ENCODE results near the gene PTCD2. TPM values are rescaled to one million over a fixed set of nuclear protein-coding genes. Genes with fewer than 3 reads are reported as not detected.

The PTCD2 gene
- total RNA-seq, 2 donors from 2014 or later = 2.6 to 3.9 TPM

DNA sequence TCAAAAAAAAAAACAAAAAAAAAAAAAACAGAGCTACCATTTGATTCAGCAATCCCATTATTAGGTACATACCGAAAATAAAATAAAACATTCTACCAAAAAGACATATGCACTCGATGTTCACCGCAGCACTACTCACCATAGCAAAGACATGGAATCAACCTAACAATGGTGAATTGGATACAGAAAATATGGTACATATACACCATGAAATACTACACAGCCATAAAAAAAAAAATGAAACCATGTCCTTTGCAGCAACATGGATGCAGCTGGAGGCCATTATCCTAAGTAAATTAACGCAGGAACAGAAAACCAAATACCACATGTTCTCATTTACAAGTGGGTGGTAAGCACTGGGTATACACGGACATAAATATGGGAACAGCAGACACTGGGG is 21.5 kb upstream of the PTCD2 start:
- no peaks in the 10 kb centered on the region for H3K4me1 ChIP-seq
- intact Hi-C loops (cut with DNase I) = no loop called here
- no peak overlapping the region for H3K4me3 ChIP-seq
- no peak overlapping the region for H3K27ac ChIP-seq
- no peaks in the 10 kb centered on the region for H3K9me3 ChIP-seq
- TF ChIP-seq POLR2A (IDR thresholded peaks at IDR 0.05) = no peak
- ATAC-seq (no peak), DNase-seq (no peak)
- WGBS, 2 donors = 96 to 97% methylated on average over 5 of the region's 5 CpGs
- H3K36me3 ChIP-seq (replicated peaks in 1 of 2; ENCODE audit: insufficient read depth in 1 of 2, low read depth in 2 of 2) = no peaks in the 10 kb centered on the region
- no peaks in the 10 kb centered on the region for H3K27me3 ChIP-seq

DNA sequence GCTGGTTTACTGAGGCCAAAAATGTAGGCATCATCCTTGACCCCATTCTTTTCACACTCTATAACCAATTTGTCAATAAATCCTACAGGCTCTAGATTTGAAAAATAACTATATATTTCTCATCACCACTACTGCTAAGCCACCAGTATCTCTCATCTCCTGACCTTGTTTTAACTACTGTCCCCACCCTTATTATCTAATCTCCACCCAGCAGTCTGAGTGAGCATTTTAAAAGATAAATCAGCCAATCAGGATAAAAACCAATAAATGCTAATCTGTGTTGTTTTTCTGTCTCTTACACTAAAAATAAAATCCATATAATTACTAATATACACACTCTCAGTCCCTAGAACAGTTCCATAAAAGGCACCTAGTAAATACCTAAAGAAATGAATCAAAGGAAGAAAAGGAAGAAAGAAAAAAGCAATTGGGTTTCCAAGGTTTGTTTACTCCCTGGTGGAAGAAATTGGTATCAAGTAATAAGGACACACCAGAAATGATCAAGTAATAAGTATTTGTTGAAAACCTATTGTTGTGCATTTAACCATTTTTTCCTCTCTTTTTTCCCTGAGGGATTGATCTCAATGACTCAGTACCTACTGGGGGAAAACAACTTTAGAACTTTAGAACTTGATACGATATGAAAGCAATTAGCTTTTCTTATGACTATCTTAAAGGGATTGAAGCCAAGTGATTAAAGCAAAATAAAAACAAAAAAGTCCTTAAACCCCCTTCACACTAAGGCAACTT is 19.4 kb upstream of the PTCD2 start:
- no peaks in the 10 kb centered on the region for H3K9me3 ChIP-seq
- TF ChIP-seq, protein P1, sequence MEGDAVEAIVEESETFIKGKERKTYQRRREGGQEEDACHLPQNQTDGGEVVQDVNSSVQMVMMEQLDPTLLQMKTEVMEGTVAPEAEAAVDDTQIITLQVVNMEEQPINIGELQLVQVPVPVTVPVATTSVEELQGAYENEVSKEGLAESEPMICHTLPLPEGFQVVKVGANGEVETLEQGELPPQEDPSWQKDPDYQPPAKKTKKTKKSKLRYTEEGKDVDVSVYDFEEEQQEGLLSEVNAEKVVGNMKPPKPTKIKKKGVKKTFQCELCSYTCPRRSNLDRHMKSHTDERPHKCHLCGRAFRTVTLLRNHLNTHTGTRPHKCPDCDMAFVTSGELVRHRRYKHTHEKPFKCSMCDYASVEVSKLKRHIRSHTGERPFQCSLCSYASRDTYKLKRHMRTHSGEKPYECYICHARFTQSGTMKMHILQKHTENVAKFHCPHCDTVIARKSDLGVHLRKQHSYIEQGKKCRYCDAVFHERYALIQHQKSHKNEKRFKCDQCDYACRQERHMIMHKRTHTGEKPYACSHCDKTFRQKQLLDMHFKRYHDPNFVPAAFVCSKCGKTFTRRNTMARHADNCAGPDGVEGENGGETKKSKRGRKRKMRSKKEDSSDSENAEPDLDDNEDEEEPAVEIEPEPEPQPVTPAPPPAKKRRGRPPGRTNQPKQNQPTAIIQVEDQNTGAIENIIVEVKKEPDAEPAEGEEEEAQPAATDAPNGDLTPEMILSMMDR (IDR thresholded peaks at IDR 0.05) = no peak
- TF ChIP-seq POLR2A (IDR thresholded peaks at IDR 0.05) = no peak
- no peaks in the 10 kb centered on the region for H3K27me3 ChIP-seq
- no peaks in the 10 kb centered on the region for H3K4me1 ChIP-seq
- H3K4me3 ChIP-seq = no peak overlapping the region
- H3K36me3 ChIP-seq (replicated peaks in 1 of 2; ENCODE audit: insufficient read depth in 1 of 2, low read depth in 2 of 2) = no peaks in the 10 kb centered on the region
- ATAC-seq = no peak
- DNase-seq = no peak
- no peak overlapping the region for H3K27ac ChIP-seq
- intact Hi-C loops (cut with DNase I) = loop anchor here (10.0 kb wide), 2 partner anchors 156 to 516 kb away; no protein-coding TSS in a partner anchor
- 67 to 72% methylated on average over 1 of the region's 1 CpG for WGBS, 2 donors

DNA sequence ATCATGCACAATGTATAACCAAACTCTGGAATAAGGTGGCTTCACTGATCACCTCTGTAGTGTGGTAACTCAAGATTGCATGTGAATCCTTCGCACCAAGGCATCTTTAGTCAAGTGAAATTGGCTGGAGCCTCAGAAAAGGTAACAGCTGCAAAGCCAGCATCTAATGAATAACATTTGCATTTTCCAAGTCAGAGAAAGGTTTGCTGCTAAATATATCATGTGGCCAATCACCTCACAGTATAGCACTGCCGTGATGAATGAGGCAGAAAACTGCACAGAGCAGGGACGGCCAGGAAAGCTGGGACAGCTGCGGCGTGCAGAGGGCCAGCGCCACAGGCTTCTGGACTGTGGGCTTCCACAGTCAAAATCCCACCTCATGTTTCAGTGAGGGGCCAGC is 18.6 kb upstream of the PTCD2 start:
- Histone ChIP-seq H3K27me3 (no peaks in the 10 kb centered on the region), H3K4me1 (no peaks in the 10 kb centered on the region), H3K4me3 (no peak overlapping the region), H3K36me3 (replicated peaks in 1 of 2; ENCODE audit: insufficient read depth in 1 of 2, low read depth in 2 of 2) (no peaks in the 10 kb centered on the region), H3K9me3 (no peaks in the 10 kb centered on the region), H3K27ac (no peak overlapping the region)
- intact Hi-C loops (cut with DNase I) = loop anchor here (10.0 kb wide), 2 partner anchors 157 to 517 kb away; no protein-coding TSS in a partner anchor
- no peak for DNase-seq
- ATAC-seq = no peak
- no peak for TF ChIP-seq POLR2A (IDR thresholded peaks at IDR 0.05)
- TF ChIP-seq, protein P1 (IDR thresholded peaks at IDR 0.05) = no peak
- WGBS, 2 donors = 87 to 93% methylated on average over 6 of the region's 6 CpGs

DNA sequence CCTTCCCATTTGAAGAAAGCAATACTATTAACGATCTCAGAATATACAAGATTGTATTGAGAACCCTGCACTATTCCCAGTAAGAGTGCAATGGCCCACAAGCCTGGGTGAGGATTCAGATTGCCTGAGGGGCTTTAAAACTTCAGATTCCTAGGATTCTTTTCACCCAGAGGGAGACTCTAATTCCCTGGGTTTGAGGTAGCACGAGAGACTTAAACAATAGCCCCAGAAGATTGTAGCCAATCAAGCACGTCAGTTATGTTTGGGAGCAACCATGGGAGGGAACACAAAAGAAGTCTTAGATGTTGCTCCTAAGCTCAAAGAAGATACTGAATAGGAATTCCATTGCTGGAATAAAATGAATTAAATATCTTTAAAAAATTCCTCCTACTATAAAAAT is 18.0 kb upstream of the PTCD2 start:
- Histone ChIP-seq H3K9me3 (no peaks in the 10 kb centered on the region), H3K4me3 (no peak overlapping the region), H3K36me3 (replicated peaks in 1 of 2; ENCODE audit: insufficient read depth in 1 of 2, low read depth in 2 of 2) (no peaks in the 10 kb centered on the region), H3K27ac (no peak overlapping the region), H3K27me3 (no peaks in the 10 kb centered on the region), H3K4me1 (peaks cover 5% of the 10 kb centered on the region)
- 72 to 83% methylated on average over 3 of the region's 3 CpGs for WGBS, 2 donors
- DNase-seq (no peak), ATAC-seq (no peak)
- intact Hi-C loops (cut with DNase I) = loop anchor here (10.0 kb wide), 2 partner anchors 157 to 517 kb away; no protein-coding TSS in a partner anchor
- TF ChIP-seq POLR2A (IDR thresholded peaks at IDR 0.05) = no peak
- TF ChIP-seq, protein P1 (IDR thresholded peaks at IDR 0.05) = no peak

DNA sequence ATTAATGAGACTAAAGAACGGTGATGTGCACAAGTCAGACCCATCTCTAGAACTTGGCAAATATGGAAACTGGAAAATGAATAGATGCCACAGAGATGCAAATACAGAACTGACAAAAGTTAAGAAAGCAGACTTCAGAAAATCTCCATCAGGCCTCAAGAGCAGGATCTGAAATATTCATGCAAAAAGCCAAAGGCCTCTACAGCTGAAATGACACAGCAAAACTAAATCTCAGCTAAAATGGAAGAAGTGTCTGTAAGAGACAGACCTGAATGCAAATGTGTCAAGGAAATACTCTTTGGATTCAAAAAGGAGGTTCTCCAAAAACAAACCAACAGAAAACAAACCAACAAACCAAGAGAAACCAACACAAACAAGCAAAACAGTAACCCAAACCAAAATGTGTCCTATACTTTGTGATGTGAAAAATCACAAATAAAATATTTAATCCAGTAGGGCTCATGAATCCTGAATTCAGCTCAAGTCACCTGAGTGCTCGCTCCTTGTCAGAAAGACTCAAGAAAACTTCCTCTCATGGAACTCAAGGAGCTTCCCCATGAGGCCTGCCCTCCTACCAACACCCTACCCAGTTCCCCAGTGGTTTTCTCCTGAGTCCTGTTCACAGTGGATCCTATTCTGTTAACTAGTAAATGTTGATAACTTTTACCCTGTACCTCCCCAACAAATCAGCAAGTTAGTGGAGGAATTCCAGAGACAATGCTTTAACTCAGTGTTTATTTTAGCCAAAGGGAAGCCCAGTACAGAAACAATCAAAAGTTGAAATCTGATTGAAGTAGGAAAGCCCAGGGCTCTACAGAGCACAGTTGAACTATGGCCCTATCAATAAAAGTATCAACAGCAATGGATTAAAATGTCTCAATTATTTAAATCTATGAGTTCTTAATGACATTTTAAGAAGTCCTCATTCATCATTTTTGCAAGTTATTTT is 14.7 kb upstream of the PTCD2 start:
- intact Hi-C loops (cut with DNase I) = loop anchor here (10.0 kb wide), 2 partner anchors 161 to 521 kb away; no protein-coding TSS in a partner anchor
- Histone ChIP-seq H3K27ac (no peak overlapping the region), H3K4me1 (peaks cover 14% of the 10 kb centered on the region), H3K27me3 (no peaks in the 10 kb centered on the region), H3K4me3 (no peak overlapping the region), H3K36me3 (replicated peaks in 1 of 2; ENCODE audit: insufficient read depth in 1 of 2, low read depth in 2 of 2) (no peaks in the 10 kb centered on the region), H3K9me3 (no peaks in the 10 kb centered on the region)
- TF ChIP-seq, protein P1 (IDR thresholded peaks at IDR 0.05) = no peak
- no peak for TF ChIP-seq POLR2A (IDR thresholded peaks at IDR 0.05)
- DNase-seq (no peak), ATAC-seq (no peak)
- WGBS, 2 donors = 93 to 97% methylated on average over 2 of the region's 2 CpGs

Data from body of pancreas (tissue), 4 donors.